RWPE2 (cell line): ENCODE results near the gene PCDH15.

ENCODE experiments used
- ATAC-seq: fragments of 200-7000 bp; cut with Tn5 transposase; 3 replicates; pipeline ENCODE4 v1.9.1; 2021; ENCODE audit warnings: low read depth
- DNase-seq: peaks from one replicate; pipeline ENCODE4 v3.0.0-alpha.2; 2020; ENCODE audit warnings: low spot score
- H3K27ac ChIP-seq: fragments of 450-650 bp; 2 replicates; pipeline ENCODE4 v1.5.1; 2017; ENCODE audit warnings: mild to moderate bottlenecking; ENCODE audit not compliant: poor library complexity, severe bottlenecking
- H3K27me3 ChIP-seq: fragments of 250-450 bp; sonication (Bioruptor Pico); 2 replicates; pipeline ENCODE4 v1.5.1; 2021; ENCODE audit warnings: mild to moderate bottlenecking, moderate library complexity; ENCODE audit not compliant: insufficient read depth, poor library complexity, severe bottlenecking
- H3K36me3 ChIP-seq: fragments of 250-450 bp; sonication (Bioruptor Pico); 2 replicates; pipeline ENCODE4 v1.5.1; 2020; ENCODE audit warnings: low read depth, mild to moderate bottlenecking, moderate library complexity
- H3K4me1 ChIP-seq: fragments of 250-450 bp; sonication (Bioruptor Pico); 2 replicates; pipeline ENCODE4 v1.5.1; 2021; ENCODE audit warnings: mild to moderate bottlenecking, moderate library complexity; ENCODE audit not compliant: insufficient read depth, poor library complexity, severe bottlenecking
- H3K4me3 ChIP-seq: fragments of 250-450 bp; sonication (Bioruptor Pico); 2 replicates; pipeline ENCODE4 v1.5.1; 2021; ENCODE audit warnings: mild to moderate bottlenecking, moderate library complexity; ENCODE audit not compliant: severe bottlenecking
- H3K9me3 ChIP-seq: fragments of 250-450 bp; sonication (Bioruptor Pico); 2 replicates; pipeline ENCODE4 v1.5.1; 2021; ENCODE audit warnings: mild to moderate bottlenecking, moderate library complexity; ENCODE audit not compliant: severe bottlenecking
- TF ChIP-seq, protein P1 (sequence below): fragments of 450-650 bp; IDR thresholded peaks from one replicate; pipeline ENCODE4 v1.5.1; 2017; ENCODE audit warnings: mild to moderate bottlenecking, moderate library complexity; ENCODE audit not compliant: poor library complexity, severe bottlenecking

The PCDH15 gene

DNA sequence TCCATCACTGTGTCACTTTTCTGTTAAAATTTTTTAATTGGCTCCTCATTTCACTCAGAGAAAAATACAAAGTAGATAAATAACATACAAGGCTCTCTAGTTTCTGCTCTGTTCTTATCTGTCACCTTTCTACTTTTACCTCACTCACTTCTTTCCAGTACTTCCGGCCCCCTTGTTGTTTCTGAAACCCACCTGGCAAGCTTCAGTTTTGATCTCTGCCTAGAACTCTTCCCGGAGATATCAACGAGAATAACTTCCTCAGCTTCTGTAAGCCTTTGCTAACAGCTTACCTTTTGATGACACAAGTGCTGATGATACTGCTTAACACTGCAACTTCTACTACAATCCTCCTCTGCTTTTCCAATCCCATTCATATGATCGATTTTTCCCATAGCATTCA, 566.2 kb downstream of the PCDH15 start:
- Histone ChIP-seq H3K36me3 (no peaks in the 10 kb centered on the region), H3K9me3 (no peaks in the 10 kb centered on the region), H3K27me3 (no peaks in the 10 kb centered on the region), H3K4me3 (no peak overlapping the region), H3K27ac (no peak overlapping the region), H3K4me1 (no peaks in the 10 kb centered on the region)
- DNase-seq (no peak), ATAC-seq (no peak)
- TF ChIP-seq, protein P1, sequence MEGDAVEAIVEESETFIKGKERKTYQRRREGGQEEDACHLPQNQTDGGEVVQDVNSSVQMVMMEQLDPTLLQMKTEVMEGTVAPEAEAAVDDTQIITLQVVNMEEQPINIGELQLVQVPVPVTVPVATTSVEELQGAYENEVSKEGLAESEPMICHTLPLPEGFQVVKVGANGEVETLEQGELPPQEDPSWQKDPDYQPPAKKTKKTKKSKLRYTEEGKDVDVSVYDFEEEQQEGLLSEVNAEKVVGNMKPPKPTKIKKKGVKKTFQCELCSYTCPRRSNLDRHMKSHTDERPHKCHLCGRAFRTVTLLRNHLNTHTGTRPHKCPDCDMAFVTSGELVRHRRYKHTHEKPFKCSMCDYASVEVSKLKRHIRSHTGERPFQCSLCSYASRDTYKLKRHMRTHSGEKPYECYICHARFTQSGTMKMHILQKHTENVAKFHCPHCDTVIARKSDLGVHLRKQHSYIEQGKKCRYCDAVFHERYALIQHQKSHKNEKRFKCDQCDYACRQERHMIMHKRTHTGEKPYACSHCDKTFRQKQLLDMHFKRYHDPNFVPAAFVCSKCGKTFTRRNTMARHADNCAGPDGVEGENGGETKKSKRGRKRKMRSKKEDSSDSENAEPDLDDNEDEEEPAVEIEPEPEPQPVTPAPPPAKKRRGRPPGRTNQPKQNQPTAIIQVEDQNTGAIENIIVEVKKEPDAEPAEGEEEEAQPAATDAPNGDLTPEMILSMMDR: no peak

DNA sequence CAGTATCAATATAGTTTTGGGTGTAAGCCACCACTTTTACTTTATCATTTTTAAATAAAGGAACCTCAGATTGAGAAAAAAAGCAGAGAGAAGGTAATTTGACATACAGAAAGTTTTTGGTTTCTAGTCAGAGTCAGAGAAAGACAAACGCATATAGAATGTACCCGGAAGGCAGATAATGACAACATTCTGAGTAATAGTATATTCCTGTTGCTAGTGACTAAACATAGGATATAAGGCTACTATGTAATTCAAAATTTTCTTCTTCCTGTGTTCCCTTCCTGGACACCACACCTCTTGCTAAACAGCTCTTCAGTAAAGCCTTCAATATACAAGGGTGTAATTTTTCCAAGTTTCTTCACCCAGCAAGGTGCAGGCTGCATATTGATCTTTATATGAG, 597.6 kb downstream of the PCDH15 start:
- Histone ChIP-seq H3K4me1 (peaks cover 3% of the 10 kb centered on the region), H3K27me3 (no peaks in the 10 kb centered on the region), H3K4me3 (no peak overlapping the region), H3K36me3 (no peaks in the 10 kb centered on the region), H3K9me3 (no peaks in the 10 kb centered on the region), H3K27ac (no peak overlapping the region)
- ATAC-seq (peak; percentile 85), DNase-seq (no peak)
- TF ChIP-seq, protein P1: no peak

DNA sequence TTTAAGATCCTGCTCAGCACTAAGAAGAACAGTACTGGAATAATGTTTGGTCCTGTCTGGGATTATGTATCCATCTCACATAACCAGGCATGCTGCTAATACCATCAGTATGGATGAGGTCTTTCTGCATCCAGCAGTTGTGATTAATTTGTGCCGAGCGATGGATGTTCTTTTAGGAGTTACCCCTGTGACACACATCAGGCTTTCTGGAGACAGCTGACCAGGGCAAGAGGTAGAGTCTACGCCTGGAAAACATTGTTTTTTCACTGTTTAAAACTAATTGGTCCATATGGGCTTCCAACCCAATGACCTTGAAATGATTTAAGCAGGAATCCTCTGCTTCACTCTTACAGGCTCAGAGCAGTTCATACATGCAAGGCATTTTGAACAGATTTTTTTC, 603.0 kb downstream of the PCDH15 start:
- TF ChIP-seq, protein P1: no peak
- H3K27ac ChIP-seq: no peak overlapping the region
- no peaks in the 10 kb centered on the region for H3K27me3 ChIP-seq
- no peaks in the 10 kb centered on the region for H3K9me3 ChIP-seq
- peaks cover under 1% of the 10 kb centered on the region for H3K4me1 ChIP-seq
- DNase-seq: no peak
- H3K36me3 ChIP-seq: no peaks in the 10 kb centered on the region
- no peak for ATAC-seq
- H3K4me3 ChIP-seq: no peak overlapping the region

DNA sequence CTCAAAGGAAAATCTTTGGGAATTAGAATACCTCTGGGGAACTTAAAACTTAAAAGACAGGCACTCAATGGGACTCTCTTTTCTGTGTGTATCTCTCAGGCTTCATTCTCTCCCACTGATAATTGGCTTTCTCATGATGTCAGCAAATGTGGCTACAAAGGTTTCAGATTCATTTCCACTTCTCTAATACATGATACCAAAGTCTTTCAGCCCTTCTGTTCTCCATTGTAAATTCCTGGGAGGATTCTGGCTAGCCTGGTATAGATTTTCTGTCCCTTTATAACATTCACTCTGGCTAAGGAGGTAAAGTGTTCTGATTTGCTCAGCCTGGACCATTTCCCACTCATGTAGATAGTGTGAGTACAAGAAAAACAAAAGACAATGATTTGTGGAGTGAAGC, 606.2 kb downstream of the PCDH15 start:
- Histone ChIP-seq H3K36me3 (no peaks in the 10 kb centered on the region), H3K4me1 (no peaks in the 10 kb centered on the region), H3K9me3 (no peaks in the 10 kb centered on the region), H3K27ac (no peak overlapping the region), H3K4me3 (no peak overlapping the region), H3K27me3 (no peaks in the 10 kb centered on the region)
- TF ChIP-seq, protein P1: no peak
- ATAC-seq (no peak), DNase-seq (no peak)

DNA sequence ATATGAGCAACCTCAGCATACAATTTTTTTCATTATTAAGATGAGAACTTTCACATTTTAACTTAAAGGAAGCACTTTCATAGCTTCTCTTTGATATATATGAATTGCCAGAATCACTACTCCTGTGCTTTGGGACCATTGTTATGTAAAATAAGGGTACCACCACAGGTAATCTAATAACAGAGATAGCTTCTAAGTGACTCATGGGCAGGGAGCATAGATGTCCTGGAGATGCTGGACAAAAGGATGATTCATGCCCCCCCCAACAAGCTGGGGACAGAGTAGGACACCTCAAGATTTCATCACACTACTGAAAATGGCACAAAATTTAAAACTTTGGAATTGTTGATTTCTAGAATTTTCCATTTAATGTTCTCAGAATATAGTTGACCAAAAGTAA, 641.1 kb downstream of the PCDH15 start:
- DNase-seq (no peak), ATAC-seq (no peak)
- Histone ChIP-seq H3K27ac (no peak overlapping the region), H3K4me1 (no peaks in the 10 kb centered on the region), H3K9me3 (no peaks in the 10 kb centered on the region), H3K4me3 (no peak overlapping the region), H3K27me3 (no peaks in the 10 kb centered on the region), H3K36me3 (no peaks in the 10 kb centered on the region)
- TF ChIP-seq, protein P1: no peak
